Activated T-helper 1 cell treated with anti-CD3 and anti-CD28 coated beads, Interleukin-2, amount 50 U/mL, for 16 hours (primary cell): Measurements from ENCODE around the gene LDB3.

ENCODE experiments used
- DNase-seq, 2 donors: peaks; one replicate each; pipeline ENCODE4 v3.0.0-alpha.2; 2020; ENCODE audit warnings: low read depth in 1 of 2, low spot score in 1 of 2

The LDB3 gene

DNA sequence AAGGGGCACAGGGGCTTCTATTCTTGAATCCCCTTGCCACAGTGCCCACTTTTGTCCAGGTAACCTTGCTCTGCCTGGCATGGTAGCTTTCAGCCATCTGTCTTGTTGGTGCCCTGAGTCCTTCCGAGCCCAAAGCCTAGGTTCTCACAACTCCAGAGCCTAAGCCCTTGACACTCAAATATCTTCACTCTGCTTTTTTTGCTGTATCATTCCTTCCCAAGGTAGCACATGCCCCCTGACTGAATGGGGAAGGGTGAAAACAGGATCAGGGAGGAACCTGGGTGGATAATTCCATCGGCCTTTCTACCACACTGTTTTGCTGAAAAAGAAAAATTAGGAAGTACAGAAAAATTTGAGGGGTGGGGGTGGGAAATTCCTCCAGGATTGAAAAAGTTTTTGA lies 37.6 kb downstream of the LDB3 start:
- DNase-seq = no peak

DNA sequence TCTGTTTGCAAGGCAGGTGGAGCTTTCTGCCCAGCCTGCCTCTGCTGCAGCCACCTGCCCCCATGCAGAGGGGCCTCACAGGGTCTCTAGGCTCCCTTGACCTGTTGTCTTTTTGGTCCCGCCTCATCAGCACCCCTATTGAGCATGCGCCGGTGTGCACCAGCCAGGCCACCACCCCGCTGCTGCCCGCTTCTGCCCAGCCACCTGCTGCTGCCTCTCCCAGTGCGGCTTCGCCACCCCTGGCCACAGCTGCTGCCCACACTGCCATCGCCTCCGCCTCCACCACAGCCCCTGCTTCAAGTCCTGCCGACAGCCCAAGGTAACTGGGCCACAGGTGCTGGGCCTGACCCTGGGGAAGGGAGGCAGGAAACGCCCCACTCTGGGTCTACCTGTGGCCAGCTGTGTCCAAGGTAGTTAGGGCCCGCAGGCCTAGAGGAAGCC lies 38.1 kb downstream of the LDB3 start:
- DNase-seq = no peak

DNA sequence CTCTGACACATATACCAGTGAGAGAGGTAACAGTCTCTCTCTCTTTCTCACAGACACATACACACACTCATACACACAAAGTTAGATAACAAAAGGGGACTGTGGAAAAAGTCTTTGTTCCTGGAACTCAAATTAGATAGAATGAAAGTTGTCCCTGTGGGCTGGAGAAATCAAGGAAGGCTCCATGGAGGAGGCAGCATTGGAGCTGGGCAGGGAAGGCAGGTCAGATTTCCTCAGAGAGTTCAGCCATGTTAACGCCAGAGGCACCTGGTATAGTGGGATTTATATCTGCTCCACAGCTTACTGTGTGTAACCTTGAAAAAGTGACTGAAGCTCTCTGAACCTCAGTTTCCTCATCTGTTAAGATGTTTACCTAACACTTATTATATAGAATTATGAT lies 38.7 kb downstream of the LDB3 start:
- DNase-seq = no peak

DNA sequence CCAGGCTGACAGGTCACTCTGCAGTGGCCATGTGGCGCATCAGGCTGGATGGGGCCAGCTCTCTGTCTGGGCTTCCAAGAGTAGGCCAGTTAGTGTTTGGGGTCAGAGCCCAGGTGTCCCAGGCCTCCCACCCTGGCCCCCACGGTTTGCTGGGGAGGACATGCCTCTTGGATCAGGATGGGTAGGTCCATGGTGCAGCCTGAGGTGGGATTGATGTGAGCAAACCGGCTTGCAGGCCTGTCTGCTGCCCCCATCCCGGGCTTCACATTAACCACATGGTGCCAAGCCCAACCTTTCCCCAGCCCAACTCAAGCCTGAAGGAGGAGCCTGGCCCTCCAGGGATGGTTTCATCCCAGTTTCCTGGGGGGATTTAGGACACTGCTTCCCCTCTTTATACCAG lies 39.2 kb downstream of the LDB3 start:
- no peak for DNase-seq

DNA sequence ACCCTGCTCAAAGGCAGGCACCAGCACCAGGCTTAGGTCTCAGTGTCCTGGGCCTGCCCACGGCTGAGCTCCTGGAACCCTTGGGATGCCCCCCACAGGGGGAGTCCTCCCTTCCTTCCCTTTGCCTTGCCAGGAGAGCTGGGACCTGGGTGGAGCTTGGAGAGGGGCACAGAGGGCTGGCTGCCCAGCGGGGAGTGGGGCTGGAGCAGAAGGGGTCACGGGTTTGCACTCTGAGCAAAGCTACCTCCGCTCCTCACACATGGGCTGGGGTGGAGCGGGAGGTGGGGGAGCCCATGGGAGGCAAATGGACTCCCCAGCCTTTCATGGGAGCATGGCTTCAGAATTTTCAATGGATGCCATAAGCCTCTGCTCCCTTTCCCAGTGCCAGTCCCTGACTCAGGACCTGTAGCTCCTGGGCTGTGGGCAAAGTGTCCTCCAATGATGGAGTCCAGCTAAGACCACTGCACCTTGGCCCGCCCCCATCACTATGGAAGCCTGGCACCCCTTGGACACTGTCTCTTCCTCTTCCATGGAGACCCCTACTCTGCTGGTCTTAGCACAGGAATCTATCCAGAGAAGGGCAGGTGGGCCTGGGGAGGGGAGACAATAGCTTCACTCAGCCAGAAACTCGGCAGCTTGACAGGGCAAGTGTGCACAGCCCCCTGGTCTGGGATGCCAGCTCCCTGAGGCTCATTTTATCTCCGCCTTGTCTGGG lies 39.9 kb downstream of the LDB3 start:
- no peak for DNase-seq

DNA sequence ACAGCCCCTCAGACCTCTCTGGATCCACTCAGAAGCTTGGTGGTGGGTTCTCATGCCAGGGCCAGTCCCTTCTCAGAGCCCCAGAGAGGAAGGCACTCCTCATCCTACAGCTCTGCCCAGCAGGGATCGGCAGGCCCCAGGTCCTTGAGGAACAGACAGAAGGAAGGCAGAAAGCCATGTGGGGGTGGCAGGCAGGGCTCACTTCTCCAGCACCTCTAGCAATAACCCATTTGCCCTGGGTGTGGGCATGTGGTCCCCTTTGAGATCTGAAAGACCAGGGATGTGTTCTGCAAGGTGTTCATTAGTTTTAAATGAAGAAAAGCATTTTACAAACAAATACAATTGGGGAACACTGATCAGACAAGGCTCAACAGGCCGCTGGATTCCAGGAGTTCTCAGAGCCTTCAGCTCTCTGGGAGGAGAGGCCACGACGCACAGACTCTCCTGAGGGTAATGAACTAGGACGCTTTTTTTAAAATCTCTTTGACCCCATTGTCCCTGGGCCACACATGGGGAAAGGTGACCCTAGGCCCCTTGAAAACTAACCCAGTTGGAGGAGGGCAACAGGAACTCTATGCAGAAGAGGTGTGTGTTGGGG lies 40.6 kb downstream of the LDB3 start:
- no peak for DNase-seq

DNA sequence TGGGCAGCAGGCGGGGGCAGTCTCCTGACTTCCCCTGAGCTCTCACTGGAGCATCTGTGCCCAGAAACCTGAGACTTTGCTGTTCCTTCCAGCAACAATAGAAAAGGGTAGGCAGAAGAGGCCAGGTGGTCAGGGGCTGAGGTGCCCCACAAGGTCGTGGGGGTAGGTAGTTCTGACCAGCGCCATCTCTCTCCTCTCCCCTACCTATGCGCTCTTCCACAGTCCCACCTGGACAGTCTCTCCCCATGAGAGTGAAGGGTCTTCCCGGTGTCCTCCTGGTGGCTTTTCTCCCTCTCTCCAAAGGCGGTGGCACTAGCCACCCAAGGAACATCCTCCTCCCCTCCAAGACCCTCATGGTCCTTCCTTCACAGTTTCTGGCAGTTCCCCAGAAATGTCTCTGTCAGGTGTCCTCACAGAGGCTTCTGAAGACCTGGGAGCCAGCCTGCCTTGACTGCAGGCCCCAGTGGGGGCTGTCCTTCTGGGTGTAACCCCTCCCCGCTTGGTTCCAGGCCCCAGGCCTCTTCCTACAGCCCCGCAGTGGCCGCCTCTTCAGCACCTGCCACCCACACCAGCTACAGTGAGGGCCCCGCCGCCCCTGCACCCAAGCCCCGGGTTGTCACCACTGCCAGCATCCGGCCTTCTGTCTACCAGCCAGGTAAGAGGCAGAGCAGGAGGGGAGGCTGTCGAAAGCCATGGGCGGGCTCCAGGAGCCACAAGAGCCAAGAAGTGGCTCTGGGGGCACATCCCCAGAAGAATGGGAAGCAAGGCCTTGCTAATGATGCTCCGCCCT lies 41.3 kb downstream of the LDB3 start:
- no peak for DNase-seq

DNA sequence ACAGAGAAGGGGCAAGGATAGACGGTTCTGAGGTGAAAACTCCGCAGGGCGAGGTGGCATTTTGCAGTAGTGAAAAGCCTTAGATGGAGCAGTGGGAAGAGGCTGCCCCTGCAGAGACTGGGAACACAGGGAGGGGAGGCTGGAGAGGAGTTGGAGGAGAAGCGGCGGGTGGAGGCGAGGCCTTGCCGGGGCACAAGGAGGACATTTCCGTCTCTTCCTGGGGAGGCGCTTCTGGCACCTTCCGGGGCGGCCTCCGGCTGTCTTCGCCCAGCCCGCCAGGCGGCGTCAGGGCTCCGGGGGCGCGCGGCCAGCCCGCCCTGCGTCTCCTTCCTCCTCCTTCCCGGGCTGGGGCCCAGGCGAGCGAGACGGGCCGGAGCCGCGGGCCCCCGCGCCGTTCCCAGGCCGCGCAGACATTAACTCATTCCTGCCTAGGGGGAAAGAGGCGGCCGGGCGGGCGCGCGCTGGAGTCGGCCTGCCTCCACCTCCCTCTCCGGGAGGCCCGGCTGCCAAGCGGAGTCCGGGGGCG lies 42.7 kb downstream of the LDB3 start:
- peak; percentile 67 to 79 for DNase-seq

DNA sequence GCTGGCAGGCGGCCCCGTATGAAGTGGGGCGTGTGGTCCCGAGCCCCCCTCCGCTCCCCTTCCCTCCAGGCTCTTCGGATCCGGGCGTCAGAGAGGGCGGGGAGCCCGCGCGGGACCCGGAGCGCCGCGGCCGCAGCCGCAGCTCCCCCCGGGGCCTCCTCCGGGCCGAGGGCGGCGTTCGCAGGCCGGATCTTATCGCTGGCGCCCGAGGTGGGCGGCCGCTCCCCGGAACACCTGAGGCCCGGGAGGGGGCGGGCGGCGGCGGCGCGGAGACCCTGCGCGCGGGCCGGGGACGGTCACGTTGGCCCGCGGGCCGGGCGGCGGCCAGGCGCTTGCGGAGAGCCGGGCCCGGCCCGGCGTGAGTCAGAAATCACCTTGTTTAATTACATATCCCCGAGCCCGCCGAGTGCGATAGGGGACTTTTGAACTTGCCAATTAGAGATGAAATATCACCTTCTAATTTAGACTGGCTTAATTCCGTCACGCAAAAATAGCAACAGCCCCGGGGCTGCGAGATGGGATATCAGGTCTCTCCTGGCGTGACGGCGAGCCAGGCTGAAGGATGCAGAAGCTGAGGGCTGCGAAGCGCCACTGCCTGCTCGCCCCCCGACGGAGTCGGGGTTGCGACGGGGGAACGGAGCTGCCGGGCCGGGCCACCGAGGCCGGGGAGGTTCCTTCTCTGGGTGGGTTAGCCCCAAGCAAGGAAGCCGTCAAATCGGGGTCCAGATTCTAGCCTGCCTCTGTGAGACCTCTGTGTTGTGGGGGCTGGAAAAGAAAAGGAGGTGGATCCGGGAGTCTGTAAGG lies 43.4 kb downstream of the LDB3 start:
- DNase-seq = peak; percentile 16 to 38

DNA sequence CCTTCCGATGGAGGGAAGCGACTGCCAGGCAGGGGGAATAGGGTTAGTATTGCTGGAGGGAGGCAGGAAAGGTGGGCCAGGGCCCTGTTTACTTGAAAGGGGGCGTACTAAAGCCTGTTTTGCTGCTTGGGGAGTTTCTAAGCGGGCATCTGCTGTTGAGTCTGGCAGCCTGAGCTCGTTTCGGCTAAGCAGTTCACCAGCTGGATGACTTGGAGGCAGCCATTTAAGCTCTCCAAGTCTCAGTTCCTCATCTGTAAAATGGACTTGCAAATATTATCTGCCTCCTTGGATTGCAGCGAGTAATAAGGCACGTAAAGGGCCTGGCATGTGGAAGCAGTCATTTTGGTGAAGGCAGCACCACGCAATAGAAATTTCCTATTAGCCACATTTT lies 44.0 kb downstream of the LDB3 start:
- DNase-seq = no peak

DNA sequence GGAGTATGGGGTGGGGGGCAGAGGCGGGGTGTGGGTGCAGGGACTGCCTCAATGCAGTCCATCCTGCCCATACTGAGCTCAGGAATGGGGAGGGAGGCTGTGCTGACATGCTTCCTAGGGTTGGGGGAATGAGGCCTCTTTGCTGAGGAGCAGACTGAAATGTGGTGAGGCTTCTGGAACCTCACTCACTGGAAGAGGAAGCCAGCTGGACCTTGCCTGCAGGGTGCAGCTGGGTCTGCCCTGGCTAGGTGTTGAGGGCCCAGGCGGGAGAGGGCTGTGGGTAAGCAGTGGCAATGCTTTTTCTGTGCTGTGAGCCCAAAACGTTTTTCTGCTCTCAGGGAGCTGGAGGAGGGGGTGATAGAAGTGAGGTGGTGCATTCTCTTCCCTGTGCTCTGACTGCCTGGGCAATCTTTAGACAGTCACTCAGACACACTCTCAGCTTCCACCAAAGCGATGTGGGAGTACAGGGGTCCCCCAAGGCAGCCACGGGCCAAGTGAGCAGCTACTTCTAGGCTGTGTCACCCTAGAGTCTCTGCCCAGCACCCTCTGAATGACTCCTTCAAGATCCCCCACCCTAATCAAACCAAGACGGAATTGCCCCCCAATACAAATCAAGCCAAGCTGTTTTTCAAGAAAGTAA lies 47.0 kb downstream of the LDB3 start:
- DNase-seq = no peak

DNA sequence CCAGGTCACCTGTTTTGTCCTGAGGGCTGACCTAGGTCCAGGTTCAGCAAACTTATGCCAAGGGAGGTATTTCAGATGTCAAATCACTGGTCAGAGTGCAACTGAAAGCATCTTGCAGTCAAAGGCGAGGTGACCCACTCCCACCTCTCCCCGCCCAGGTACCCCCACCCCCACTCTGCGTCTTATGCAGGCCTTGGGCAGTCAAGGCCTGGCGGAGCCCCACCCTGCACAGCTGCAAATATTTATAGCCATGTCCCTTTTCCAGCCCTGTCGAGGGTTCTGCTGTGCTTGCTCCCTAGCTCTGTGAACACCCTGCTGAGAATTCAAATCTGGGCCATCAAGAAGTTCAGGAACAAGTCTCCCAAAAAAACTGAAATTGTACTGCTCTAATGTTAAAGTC lies 47.5 kb downstream of the LDB3 start:
- no peak for DNase-seq

DNA sequence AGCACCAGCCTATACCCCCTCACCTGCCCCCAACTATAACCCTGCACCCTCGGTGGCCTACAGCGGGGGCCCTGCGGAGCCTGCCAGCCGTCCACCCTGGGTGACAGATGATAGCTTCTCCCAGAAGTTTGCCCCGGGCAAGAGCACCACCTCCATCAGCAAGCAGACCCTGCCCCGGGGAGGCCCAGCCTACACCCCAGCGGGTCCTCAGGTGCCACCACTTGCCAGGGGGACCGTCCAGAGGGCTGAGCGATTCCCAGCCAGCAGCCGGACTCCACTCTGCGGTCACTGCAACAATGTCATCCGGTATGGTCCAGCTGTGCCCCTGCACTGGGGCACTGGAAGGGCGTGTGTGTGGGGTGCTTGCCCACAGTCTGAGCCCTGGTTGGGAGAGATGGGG lies 48.2 kb downstream of the LDB3 start:
- DNase-seq = no peak

DNA sequence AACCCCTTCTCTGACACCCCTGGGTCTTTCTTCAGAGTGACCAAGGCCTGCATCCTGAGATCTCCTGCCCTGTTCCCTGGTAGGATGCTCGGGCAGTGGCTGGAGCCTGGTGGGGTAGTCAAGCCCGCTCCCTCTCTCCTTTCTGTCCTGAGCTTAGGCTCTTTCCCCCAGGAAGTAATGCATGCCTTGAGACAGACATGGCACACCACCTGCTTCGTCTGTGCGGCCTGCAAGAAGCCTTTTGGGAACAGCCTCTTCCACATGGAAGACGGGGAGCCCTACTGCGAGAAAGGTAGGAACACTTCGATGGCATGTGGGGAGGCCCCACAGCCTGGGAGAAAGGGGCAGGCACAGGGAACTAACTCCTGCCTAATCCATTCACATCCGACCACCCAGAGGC lies 50.2 kb downstream of the LDB3 start:
- DNase-seq = no peak

DNA sequence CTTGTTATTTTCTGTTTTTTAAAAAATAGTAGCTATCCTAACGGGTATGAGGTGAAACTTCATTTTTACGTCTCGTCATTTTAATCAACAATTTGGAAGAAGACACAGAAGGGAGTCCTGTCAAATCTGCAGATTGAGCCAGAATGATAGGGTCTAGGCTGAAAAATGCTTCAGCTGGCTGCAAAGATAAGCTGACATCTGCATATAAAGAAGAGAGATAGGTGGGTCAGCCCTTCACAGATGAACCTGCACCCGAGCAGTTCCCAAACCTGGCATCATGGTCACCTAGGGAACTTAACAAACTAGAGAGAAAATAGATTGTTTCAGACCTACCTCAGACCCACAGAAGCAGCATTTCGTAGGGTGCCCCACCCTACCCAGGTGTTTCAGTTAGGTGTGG lies 52.9 kb downstream of the LDB3 start:
- no peak for DNase-seq

DNA sequence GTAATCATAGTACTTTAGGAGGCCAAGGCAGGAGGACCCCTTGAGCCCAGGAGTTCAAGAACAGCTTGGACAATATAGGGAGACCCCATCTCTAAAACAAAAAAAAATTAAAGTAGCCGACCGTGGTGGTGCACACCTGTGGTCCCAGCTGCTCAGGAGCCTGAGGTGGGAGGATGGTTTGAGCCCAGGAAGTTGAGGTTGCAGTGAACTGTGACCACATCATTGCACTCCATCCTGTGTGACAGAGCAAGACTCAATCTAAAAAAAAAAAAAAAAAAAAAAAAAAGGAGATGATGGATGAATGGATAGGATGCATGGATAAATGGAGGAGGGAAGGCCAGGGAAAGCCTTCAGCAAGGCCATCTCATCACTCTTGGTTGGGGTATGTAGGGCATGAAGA lies 54.7 kb downstream of the LDB3 start:
- no peak for DNase-seq

DNA sequence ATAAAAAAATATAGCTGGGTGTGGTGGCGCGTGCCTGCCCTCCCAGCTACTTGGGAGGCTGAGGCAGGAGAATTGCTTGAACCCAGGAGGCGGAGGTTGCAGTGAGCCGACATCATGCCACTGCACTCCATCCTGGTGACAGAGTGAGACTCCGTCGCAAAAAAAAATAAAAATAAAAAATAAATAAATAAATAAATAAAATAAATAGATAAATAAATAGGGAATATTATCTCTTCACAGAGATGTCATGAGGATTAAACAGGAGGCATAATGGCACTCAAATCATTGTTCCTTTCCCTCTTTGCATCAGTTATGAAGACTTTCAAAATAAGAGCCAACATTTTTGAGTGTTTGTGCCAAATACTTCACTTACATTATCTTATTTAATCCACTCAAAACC lies 56.1 kb downstream of the LDB3 start:
- no peak for DNase-seq

DNA sequence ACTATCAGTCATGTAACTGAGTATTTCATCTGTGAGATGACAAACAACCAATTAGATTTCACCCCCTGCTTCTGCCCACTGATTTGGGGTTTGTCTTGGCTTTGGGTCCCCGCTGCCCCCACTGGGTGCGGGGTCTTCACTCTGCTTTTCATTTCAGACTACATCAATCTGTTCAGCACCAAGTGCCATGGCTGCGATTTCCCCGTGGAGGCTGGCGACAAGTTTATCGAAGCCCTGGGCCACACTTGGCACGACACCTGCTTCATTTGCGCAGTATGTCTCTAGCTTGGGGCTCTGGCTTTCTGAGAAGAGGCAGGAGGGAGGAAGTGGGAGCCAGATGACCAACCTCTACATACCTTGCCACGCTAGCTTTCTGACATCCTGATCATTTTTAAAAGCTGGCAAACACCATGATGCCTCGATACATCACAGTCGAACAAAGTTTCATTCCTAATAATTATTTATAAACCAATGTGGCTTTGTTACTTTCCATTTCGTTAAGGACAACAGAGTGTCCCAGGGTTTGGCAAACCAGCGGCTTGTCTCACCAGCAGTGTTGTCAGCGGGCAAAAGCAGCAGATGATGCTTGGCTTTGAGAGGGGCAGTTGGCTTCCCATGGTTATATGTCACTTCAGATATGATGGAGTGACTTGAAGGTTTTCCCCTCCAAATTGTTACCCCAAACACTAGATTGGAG lies 57.8 kb downstream of the LDB3 start:
- no peak for DNase-seq

DNA sequence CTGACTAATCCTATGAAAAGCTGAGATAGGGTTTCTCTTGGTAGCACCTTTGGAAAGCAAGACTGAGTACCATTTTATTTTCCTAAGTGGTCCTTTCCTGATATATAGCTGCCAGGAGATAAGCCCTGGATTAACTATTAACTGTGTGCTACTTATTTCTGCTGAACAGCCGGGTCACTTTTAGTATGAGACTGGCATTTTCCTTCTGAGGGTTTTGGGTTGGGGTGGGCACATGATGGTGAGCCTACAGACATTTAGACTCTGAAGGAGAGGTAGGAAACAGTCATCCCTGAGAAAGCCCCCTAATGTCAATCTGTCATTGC lies 58.3 kb downstream of the LDB3 start:
- no peak for DNase-seq

DNA sequence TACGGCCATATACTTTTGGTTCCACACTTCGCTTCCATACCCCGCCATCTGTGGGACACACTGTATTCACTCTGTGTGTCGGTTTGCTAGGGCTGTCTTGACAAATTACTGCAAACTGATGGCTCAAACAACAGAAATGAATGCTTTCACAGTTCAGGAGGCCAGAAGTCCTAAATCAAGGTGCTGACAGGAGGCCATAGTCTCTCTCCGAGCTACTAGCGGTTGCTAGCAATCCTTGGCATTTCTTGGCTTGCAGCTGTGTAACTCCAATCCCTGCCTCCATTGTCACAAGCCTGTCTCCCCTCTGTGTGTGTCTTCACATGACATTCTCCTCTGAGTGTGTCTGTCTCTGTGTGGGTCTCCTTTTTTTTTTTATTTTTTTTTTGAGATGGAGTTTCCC lies 59.2 kb downstream of the LDB3 start:
- DNase-seq = no peak
